OCI-LY7 (cell line): Measurements from ENCODE around the gene TAF1B. TPM values are rescaled to one million over a fixed set of nuclear protein-coding genes. Genes with fewer than 3 reads are reported as not detected.

Source experiments
- BruUV-seq: library from RNA; stranded (reverse); fragments of 400-500 nt; replicated peaks from 2 replicates; lab custom pipeline; 2021; lab: Mats Ljungman, UMichigan
- CTCF ChIA-PET: fragments of 300-600 bp; sonication (Branson Sonifier 250); formaldehyde crosslinking; loops from one replicate; lab custom pipeline; 2022; ENCODE audit warnings: antibody characterized with exemption; ENCODE audit not compliant: unreplicated experiment; lab: Charles Lee
- POLR2A ChIA-PET: fragments of 300-600 bp; sonication (Branson Sonifier 250); formaldehyde crosslinking; loops from one replicate; lab custom pipeline; 2022; ENCODE audit warnings: antibody characterized with exemption; lab: Charles Lee
- DNase-seq: peaks from one replicate; pipeline ENCODE4 v3.0.0-alpha.2; 2015; ENCODE audit warnings: low spot score
- H2AFZ ChIP-seq: fragments of 200-600 bp; sonication (generic), shearing (Covaris generic); 2 replicates; pipeline ENCODE4 v1.6.1; 2014; ENCODE audit warnings: mild to moderate bottlenecking, antibody characterized with exemption, low read length, moderate library complexity
- H3K27ac ChIP-seq: fragments of 200-600 bp; sonication (generic); 2 replicates; pipeline ENCODE4 v1.5.1; 2014; ENCODE audit warnings: mixed run types, low read depth, mild to moderate bottlenecking, moderate library complexity, low read length, inconsistent platforms; ENCODE audit not compliant: poor library complexity, severe bottlenecking
- H3K36me3 ChIP-seq: fragments of 200-600 bp; sonication (generic); 2 replicates; pipeline ENCODE4 v1.6.1; 2014; ENCODE audit warnings: mild to moderate bottlenecking, antibody characterized with exemption, low read length, moderate library complexity, mixed read lengths; ENCODE audit not compliant: insufficient read depth
- H3K4me1 ChIP-seq: fragments of 200-600 bp; sonication (generic); 2 replicates; pipeline ENCODE4 v1.5.1; 2014; ENCODE audit warnings: mild to moderate bottlenecking, low read length; ENCODE audit not compliant: insufficient read depth, poor library complexity, severe bottlenecking
- H3K4me2 ChIP-seq: fragments of 200-600 bp; sonication (generic); 2 replicates; pipeline ENCODE4 v1.6.1; 2014; ENCODE audit warnings: mild to moderate bottlenecking, low read length
- H3K4me3 ChIP-seq: fragments of 200-600 bp; sonication (generic); 2 replicates; pipeline ENCODE4 v1.5.1; 2014; ENCODE audit warnings: mild to moderate bottlenecking, low read depth, low read length; ENCODE audit not compliant: poor library complexity, severe bottlenecking
- H3K79me2 ChIP-seq: fragments of 200-600 bp; sonication (generic); 2 replicates; pipeline ENCODE4 v1.6.1; 2016; ENCODE audit warnings: low read depth, mild to moderate bottlenecking, low read length, moderate library complexity, mixed read lengths; ENCODE audit not compliant: insufficient read depth
- H3K9me2 ChIP-seq: fragments of 200-600 bp; sonication (generic); 2 replicates; pipeline ENCODE4 v1.6.1; 2016; ENCODE audit warnings: mild to moderate bottlenecking, low read length, mixed read lengths; ENCODE audit not compliant: insufficient read depth
- H3K9me3 ChIP-seq: fragments of 200-600 bp; sonication (generic); 2 replicates; pipeline ENCODE4 v1.6.1; 2014; ENCODE audit warnings: mild to moderate bottlenecking, mixed run types, low read length, mixed read lengths
- H4K20me1 ChIP-seq: fragments of 200-600 bp; sonication (generic); 2 replicates; pipeline ENCODE4 v1.6.1; 2014; ENCODE audit warnings: mild to moderate bottlenecking, antibody characterized with exemption, low read length, moderate library complexity, mixed read lengths; ENCODE audit not compliant: insufficient read depth
- EZH2phosphoT487 ChIP-seq: fragments of 200-600 bp; sonication (generic); IDR thresholded peaks from 2 replicates; pipeline ENCODE4 v1.6.1; 2018; ENCODE audit warnings: low read depth, borderline replicate concordance, mild to moderate bottlenecking, mixed run types, antibody characterized with exemption, low read length, moderate library complexity, mixed read lengths
- intact Hi-C: fragments of 100-400 bp; cut with micrococcal nuclease; formaldehyde crosslinking; loops from one replicate; pipeline ENCODE4 v1.10.0; 2022; ENCODE audit not compliant: unreplicated experiment
- total RNA-seq, 2 experiments: library from RNA; depleted of rRNA in 1 of 2; stranded (reverse); fragments of >200 nt in 1 of 2; shearing (Covaris generic) in 1 of 2; gene quantifications; 2 replicates each; pipeline ENCODE4 v1.2.3, GENCODE V29; 2014 to 2022
- TF ChIP-seq, protein P1 (sequence below): fragments of 200-600 bp; sonication (generic); conservative IDR thresholded peaks from 2 replicates; pipeline ENCODE4 v1.5.1; 2014; ENCODE audit warnings: mild to moderate bottlenecking, antibody characterized with exemption, low read length, moderate library complexity, mixed read lengths

Gene TAF1B
- total RNA-seq, 2 experiments from 2014 or later: 25.1 to 35.3 TPM

DNA sequence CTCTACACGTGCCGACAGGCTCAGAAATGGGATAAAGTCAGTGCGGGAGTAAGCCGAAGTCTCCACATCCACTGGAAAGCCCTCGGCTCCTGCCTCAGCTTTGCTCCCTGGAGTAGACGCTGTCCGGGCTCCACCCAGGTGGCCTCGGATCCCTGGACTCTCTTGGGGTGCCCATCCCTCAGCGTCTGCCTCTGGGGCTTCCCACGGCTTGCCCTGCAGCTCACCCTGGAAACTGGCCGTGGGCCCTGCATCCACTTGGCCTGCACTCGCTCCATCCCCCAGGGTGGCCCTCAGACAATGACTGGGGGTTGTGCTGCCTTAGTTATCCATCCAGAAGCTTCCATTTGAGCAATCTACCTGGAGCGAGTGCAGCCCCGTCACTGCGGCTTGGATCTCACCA is 36.2 kb upstream of the TAF1B start:
- Histone ChIP-seq H3K9me3 (no peaks in the 10 kb centered on the region), H3K36me3 (no peaks in the 10 kb centered on the region), H2AFZ (no peak overlapping the region), H4K20me1 (no peaks in the 10 kb centered on the region), H3K79me2 (no peaks in the 10 kb centered on the region), H3K4me1 (no peaks in the 10 kb centered on the region), H3K9me2 (no peaks in the 10 kb centered on the region), H3K4me2 (no peak overlapping the region), H3K4me3 (no peak overlapping the region), H3K27ac (no peak overlapping the region)
- DNase-seq: no peak
- intact Hi-C loops: no loop called here
- no peak for TF ChIP-seq EZH2phosphoT487
- TF ChIP-seq, protein P1, sequence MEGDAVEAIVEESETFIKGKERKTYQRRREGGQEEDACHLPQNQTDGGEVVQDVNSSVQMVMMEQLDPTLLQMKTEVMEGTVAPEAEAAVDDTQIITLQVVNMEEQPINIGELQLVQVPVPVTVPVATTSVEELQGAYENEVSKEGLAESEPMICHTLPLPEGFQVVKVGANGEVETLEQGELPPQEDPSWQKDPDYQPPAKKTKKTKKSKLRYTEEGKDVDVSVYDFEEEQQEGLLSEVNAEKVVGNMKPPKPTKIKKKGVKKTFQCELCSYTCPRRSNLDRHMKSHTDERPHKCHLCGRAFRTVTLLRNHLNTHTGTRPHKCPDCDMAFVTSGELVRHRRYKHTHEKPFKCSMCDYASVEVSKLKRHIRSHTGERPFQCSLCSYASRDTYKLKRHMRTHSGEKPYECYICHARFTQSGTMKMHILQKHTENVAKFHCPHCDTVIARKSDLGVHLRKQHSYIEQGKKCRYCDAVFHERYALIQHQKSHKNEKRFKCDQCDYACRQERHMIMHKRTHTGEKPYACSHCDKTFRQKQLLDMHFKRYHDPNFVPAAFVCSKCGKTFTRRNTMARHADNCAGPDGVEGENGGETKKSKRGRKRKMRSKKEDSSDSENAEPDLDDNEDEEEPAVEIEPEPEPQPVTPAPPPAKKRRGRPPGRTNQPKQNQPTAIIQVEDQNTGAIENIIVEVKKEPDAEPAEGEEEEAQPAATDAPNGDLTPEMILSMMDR: no peak
- POLR2A ChIA-PET: no interaction called here
- BruUV-seq: no TSS peak
- CTCF ChIA-PET: no interaction called here

DNA sequence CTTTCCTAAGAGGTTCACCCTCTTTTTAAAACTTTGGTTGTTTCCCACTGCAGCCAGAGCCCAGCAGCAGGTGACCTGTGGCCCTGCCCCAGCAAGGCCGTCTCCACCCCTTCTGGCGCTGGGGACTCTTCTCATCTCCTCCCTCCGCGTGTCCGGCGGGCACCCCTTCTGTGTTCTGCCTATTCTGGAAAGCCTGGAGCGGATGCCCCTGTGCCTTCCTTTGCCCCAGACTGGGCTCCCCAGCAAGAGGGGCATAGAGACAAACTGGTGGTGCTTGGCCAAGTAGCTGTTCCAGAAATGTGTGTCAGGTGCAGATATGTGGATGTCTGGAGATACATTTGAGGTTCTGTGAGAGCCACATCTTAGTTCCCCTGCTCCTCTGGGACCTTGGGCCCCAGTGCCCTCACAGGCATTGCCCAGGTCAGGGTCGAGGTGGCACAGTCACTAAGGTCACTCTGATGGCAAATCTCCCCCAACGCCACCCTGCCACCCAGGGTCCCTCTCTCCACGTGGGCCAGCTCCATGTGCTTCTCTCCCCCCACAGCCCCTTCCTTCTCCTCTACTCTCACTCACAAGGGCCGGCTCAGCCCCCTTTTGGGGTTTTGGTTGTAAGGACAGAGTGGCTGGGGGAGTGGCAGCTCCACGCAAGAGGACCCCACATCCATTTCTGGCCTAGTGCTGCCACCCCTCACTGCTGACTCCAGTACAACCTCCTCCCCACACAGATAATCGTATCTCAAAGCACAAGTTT is 35.5 kb upstream of the TAF1B start:
- Histone ChIP-seq H3K36me3 (no peaks in the 10 kb centered on the region), H3K9me2 (no peaks in the 10 kb centered on the region), H3K4me2 (no peak overlapping the region), H3K79me2 (no peaks in the 10 kb centered on the region), H4K20me1 (no peaks in the 10 kb centered on the region), H3K27ac (no peak overlapping the region), H2AFZ (no peak overlapping the region), H3K4me1 (no peaks in the 10 kb centered on the region), H3K4me3 (no peak overlapping the region), H3K9me3 (no peaks in the 10 kb centered on the region)
- no peak for DNase-seq
- BruUV-seq: no TSS peak
- POLR2A ChIA-PET: no interaction called here
- TF ChIP-seq EZH2phosphoT487: no peak
- TF ChIP-seq, protein P1: no peak
- intact Hi-C loops: no loop called here
- CTCF ChIA-PET: interaction anchor here (0.7 kb wide), 1 partner anchor 8 kb away, joined by 3 read pairs; no protein-coding TSS in a partner anchor
